KBM-7 (cell line): ENCODE measurements around the gene PKD2L2.
"Not testable (repeated sequence)": the region's sequence is repeated elsewhere in the genome, so short reads cannot be mapped to it uniquely, and the experiment has no call there.

ENCODE experiments used
- DNase-seq: peaks from one replicate; pipeline ENCODE4 v3.0.0-alpha.2; 2015
- in situ Hi-C: fragments of 300-500 bp; cut with MboI; formaldehyde crosslinking; loops from 2 replicates; pipeline ENCODE4 v1.14.3; 2020; ENCODE audit warnings: low sequenced_read_pairs, low pct_unique_long_range_greater_than_20kb, mixed read lengths

The PKD2L2 gene

GRCh38 chr5:137888863-137889759, at the start of gene PKD2L2:
Gene PKD2L2 (plus strand): TSS chr5:137889457. CDS start chr5:137889492, 35 bp downstream.
- in situ Hi-C loops = no loop called here
- DNase-seq = peak; percentile 89

- in situ Hi-C loops = no loop called here
- DNase-seq = no peak
Measured at GRCh38 chr5:137842296-137842695, 47.0 kb upstream of the PKD2L2 start.

- in situ Hi-C loops = no loop called here
- no peak for DNase-seq
Measured at GRCh38 chr5:137843676-137844299, 45.5 kb upstream of the PKD2L2 start.

- in situ Hi-C loops = no loop called here
- DNase-seq = no peak
Measured at GRCh38 chr5:137845472-137845871, 43.8 kb upstream of the PKD2L2 start.

GRCh38 chr5:137847687-137848086, 41.6 kb upstream of the PKD2L2 start:
- in situ Hi-C loops = no loop called here
- no peak for DNase-seq

GRCh38 chr5:137853165-137853564, 36.1 kb upstream of the PKD2L2 start:
- DNase-seq = not testable (repeated sequence)

GRCh38 chr5:137856201-137856600, 33.1 kb upstream of the PKD2L2 start:
- no peak for DNase-seq
- in situ Hi-C loops = no loop called here

More at GRCh38 chr5:137853165-137853564, 36.1 kb upstream of the PKD2L2 start:
- in situ Hi-C loops = not testable (repeated sequence)

- DNase-seq = no peak
- in situ Hi-C loops = no loop called here
Measured at GRCh38 chr5:137856916-137857862, 32.1 kb upstream of the PKD2L2 start.

- peak; percentile 44 for DNase-seq
- in situ Hi-C loops = no loop called here
Measured at GRCh38 chr5:137858223-137858916, 30.9 kb upstream of the PKD2L2 start.

GRCh38 chr5:137858954-137859353, 30.3 kb upstream of the PKD2L2 start:
- DNase-seq = no peak
- in situ Hi-C loops = no loop called here

GRCh38 chr5:137862251-137862650, 27.0 kb upstream of the PKD2L2 start:
- DNase-seq = no peak
- in situ Hi-C loops = no loop called here

- in situ Hi-C loops, DNase-seq: not testable (repeated sequence)
Measured at GRCh38 chr5:137863653-137864052, 25.6 kb upstream of the PKD2L2 start.

- in situ Hi-C loops = no loop called here
Measured at GRCh38 chr5:137866541-137867388, 22.5 kb upstream of the PKD2L2 start.

GRCh38 chr5:137867664-137868063, 21.6 kb upstream of the PKD2L2 start, which contains the start of gene MYOT:
Gene MYOT (plus strand): TSS chr5:137867860. CDS start chr5:137870652, 2,792 bp downstream.
- in situ Hi-C loops = no loop called here
- DNase-seq = no peak

More at GRCh38 chr5:137866541-137867388, 22.5 kb upstream of the PKD2L2 start:
- DNase-seq = no peak

- DNase-seq = no peak
- in situ Hi-C loops = no loop called here
Measured at GRCh38 chr5:137870647-137871339, 18.5 kb upstream of the PKD2L2 start.

- DNase-seq = no peak
- in situ Hi-C loops = no loop called here
Measured at GRCh38 chr5:137871571-137871970, 17.7 kb upstream of the PKD2L2 start.

- in situ Hi-C loops = no loop called here
- no peak for DNase-seq
Measured at GRCh38 chr5:137872466-137872865, 16.8 kb upstream of the PKD2L2 start.
